HG03460 (cell line): ENCODE measurements around the gene GPX2.

Source experiments
- ATAC-seq: cut with Tn5 transposase; IDR thresholded peaks from one replicate; pipeline ENCODE4 v1.9.1; 2021; ENCODE audit not compliant: unreplicated experiment

GPX2 gene

DNA sequence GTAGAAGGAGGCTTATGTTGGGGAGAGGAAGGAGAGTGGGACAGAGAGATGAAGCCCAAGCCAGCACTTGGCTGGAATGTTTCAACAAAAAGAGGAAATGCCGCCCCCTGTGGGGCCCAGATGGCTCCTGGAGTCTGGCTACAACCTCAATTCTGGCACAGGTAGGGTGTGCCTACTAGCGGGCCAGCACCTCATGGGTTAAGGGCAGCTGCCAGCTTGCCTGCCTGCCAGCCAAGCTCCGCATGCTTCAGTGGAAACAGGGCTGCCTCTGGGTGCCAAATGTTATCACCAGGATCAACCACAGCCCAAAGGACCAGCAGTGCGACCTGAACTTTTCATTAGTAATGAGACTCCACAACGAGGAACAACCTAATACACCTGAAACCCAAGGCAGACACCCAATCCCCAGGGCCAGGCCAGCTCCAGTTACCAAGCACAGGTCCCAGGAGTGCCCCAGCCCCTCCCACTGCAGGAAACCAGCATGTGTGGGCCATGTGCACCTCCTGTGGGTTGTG lies 18.3 kb upstream of the GPX2 start:
- no peak for ATAC-seq

DNA sequence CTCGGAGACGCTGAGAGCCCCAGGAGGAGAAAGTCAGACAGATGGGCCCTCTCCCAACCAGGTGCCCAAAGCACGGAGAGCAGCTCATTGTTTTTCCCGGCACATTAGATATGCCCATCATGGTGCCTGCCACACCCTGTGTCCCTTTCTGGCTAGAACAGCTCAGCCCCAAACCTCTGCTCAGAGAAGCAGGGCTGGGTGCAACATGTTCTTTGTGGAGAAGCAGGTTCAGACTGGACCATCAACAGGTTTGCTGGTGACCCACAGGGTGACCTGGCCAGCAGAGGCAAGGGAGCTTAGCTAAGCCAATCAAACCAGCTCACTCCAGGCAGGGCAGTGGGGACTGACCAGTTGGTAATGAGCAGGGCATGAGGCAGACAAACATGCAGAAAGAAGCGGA lies 16.2 kb upstream of the GPX2 start:
- ATAC-seq, result no peak

DNA sequence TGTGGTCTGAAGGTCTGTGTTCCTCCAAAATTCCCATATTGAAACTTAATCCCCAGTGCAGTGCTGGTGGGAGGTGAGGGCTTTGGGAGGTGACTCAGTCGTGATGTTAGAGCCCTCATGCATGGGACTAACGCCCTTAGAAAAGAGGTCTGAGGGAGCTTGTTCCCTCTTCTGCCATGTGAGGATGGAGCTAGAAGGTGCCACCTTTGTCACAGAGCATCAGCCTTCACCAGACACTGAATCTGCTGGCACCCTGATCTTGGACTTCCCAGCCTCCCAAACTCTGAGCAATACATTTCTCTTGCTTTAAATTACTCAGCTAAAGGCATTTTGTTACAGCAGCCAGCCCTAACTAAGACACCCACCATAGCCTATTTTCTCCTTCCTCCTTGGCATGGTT lies 15.7 kb upstream of the GPX2 start:
- ATAC-seq, result no peak

DNA sequence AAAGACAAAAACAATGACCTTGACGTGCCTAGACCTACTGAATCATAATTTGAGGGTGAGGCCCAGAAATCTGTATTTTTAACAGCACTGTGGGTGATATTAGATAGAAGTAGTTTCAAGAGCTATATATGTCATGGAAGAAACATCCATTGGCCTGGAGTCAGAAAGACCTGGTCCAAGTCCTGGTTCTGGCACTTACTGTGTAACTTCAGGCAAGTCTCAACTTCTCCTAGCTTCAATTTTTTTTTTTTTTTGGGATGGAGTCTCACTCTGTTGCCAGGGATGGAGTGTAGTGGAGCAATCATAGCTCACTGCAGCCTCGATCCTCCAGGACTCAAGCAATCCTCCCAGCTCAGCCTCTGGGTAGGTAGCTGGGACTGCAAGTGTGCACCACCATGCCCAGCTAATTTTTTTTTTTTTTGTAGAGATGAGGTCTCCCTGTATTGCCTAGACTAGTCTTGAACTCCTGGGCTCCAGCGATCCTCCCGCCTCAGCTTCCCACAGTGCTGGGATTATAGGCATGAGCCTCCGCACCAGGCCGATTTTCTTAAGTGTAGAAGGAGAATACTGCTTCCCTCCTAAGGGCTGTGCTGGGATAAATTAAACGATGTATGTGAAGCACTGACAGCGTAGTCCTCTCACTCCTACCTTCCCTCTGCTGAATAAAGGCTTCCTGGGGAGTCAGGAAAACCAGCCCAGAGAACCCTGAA lies 14.3 kb upstream of the GPX2 start:
- no peak for ATAC-seq

DNA sequence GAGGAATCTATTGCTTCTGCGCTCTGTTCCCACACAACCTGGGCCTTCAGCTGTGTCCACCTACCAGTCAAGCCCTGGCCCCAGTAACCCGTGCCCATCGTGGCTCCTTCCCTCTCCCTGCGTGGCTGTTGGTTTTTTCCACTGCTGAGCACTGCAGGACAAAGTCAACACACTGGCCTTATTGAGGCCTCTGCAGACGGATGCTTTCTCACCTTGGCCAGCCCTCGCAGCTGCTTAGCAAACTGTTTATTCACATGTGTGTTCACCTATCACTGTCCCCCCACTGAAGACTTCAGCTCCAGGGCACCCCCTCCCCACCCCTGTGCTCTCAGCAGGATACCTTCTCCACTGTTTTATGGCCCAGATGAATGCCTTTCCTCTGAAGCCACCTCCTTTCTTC lies 12.8 kb upstream of the GPX2 start:
- ATAC-seq, result no peak

DNA sequence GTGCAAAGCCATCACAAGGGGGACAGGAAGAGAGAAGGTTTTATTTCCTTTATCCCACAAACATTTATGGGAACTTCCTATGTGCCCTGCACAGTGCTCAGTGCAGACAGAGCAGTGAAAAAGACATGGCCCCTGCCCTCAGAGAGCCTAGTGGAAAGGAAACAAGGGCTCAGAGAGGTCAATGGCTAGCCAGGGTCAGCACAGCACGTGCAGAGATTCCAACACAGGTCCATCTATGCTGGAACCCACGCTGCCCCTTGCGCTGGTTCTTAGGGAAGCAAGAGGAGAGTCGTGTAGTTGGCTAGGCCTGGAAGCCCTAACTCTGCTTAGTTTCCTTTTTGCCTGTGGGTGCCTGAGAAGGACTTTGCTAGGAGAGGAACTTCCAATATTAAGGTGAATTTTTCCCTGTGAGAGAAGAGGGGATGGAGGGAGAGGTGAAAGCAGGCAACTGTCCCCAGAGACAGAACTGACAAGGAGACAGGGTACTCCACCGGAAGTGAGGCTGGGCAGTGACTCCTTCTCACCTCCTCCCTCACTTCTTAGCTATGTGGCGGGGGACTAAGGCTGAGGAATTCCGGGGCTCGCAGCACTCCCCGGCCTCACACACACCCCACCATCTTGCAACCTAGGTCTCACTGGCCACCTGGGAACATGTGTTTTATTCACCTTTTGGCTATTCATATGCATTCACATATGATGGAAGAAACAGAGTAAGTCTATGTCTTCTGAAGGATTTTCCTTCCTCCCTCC lies 12.1 kb upstream of the GPX2 start:
- ATAC-seq, result no peak

DNA sequence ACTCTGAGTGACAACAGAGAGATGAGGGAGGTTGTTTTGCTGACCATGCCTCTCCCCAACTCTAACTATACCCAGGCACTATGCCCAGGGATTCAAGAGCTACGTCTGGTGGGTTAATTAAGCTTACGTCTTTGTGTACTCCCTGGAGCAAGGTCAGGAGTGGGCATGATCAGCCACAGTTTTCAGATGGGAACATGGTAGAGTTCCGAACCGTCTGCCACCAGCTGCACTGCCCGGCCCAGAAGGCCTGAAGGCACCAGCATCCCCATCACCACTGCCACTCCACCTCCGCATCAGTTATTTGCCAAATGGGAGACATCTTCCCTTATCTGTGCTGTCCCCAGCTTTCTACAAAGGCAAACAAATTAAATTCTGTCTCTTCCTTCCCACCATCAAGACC lies 11.1 kb upstream of the GPX2 start:
- ATAC-seq, result no peak

DNA sequence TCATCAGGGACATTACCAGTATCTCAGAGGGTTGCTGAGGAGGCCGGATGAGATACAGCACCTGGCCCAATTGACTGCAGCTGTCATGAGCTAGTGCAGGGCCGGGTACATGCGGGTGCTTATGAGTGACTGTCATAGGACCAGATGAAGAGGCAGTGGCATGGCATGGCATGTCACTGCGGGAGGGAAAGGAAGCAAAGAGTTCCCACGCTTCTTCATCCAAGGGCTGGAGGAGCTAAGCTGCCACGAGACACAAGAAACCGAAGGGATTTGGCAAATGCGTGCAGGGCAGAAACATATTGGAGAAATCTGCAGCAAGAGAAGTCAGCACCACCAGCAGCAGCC lies 10.7 kb upstream of the GPX2 start:
- no peak for ATAC-seq

DNA sequence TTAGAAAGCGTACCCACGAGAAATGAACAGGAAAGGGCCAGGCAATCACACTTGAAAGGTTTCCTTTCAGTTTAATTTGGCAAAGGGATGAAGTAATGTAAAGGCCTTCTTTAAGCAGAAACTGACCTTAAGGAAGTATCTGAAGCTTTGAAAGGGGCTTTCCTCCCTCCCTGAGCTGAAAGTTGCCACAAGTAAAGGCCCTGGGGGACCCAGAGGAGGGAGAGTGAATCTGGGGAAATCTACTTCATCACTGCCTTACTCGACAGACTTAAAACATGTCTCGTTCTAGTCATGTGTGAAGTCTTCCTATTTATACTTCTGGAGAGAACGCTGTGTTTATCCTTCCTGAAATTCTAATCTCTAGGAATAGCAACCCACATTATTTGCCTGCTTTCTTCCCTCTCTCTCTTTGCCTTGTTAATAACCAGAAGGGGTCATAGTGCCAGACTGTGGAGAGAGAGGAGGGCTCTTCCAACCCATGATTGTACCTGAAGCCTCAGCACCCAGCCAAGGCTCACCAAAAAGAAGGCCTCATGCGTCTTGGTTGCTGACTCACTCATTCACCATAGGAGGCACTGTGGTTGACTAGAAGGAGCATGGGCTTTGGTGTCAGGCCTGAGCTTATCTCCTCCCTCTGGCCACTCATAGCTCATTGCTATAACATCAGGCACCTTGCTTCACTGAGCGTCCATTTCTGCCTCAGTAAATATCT lies 10.2 kb upstream of the GPX2 start:
- no peak for ATAC-seq

DNA sequence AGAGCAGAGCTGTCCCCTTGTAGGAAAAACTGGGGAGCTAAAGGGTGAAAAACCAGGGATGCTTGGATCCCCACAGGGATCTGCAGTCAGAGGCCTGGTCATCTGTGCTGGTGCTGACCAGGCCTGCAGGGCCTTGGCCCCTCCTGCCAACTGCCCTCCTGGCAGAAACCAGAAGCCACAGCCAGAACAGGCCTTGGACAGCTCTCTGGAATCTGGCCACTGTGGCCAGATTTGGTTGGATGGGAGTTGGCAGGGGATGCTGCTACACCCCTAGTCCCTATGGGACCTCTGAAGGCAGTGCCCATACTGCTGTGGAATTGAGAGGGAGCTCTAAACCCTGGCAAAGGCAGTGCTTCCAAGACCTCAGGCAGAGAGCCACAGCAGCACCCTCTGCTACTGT lies 9.2 kb upstream of the GPX2 start:
- ATAC-seq, result no peak

DNA sequence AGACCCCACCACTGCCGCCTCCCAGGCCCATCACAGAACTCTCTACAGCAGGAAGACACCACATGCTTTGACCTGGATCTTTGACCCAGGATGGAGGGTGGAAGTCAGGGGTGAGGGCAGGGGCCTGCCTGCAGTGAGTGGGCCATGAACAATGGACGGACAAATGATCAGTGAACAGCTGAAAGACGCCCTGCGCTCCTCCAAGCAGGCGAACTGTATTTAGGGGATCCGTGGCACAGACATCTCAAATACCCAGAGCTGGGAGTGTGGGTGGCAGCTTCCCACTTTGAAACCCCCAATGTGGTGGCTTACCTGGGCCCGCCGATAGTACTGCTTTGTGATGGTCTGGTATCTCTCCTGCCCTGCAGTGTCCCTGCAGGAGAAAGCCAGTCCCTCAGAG lies 8.7 kb upstream of the GPX2 start:
- no peak for ATAC-seq

DNA sequence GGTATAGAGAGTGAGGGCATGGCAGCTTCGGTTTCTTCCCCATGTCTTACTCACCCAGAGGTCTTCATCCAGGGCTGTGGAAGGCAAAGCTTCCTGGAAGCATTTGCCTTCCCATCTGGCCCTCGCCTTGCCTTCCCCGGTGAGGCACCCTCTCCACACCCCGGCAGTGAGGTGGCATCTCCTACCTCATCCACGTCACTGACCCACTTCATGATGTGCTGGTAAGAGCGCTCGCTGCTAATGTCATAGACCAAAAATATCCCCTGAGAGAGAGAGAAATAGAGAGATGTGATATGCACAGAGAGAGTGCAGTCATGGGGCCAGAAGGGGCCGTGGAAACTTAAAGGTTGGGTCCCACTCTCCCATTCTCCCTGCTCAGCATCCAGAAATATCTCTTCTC lies 8.3 kb upstream of the GPX2 start:
- no peak for ATAC-seq

DNA sequence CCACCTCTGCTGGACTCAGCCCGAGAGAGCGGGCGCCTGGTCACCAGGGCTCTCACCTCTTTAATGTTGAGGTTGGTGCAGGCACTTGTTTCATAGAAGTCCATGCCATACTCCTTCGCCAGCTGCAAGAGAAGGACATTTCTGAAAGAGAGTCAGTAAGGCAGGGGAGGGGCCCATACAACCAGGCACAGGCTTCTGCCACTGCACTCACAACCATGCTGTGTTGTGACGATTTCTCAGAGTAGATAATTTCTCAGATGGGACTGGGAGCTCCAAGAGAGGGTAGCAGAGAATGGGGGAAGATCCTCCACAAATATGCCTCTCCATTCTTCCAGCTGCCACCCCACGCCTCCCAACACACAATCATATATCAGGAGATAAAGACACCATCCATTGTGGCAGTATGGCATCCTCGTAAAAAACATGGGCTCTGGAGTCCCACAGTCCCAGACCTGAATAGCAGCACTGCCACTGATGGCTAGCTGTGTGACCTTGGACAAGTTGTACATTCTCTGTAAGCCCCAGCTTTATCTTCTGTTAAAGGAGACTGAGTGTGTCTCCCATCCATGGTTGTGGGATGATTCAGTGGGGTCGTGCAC lies 6.2 kb upstream of the GPX2 start:
- ATAC-seq, result no peak

DNA sequence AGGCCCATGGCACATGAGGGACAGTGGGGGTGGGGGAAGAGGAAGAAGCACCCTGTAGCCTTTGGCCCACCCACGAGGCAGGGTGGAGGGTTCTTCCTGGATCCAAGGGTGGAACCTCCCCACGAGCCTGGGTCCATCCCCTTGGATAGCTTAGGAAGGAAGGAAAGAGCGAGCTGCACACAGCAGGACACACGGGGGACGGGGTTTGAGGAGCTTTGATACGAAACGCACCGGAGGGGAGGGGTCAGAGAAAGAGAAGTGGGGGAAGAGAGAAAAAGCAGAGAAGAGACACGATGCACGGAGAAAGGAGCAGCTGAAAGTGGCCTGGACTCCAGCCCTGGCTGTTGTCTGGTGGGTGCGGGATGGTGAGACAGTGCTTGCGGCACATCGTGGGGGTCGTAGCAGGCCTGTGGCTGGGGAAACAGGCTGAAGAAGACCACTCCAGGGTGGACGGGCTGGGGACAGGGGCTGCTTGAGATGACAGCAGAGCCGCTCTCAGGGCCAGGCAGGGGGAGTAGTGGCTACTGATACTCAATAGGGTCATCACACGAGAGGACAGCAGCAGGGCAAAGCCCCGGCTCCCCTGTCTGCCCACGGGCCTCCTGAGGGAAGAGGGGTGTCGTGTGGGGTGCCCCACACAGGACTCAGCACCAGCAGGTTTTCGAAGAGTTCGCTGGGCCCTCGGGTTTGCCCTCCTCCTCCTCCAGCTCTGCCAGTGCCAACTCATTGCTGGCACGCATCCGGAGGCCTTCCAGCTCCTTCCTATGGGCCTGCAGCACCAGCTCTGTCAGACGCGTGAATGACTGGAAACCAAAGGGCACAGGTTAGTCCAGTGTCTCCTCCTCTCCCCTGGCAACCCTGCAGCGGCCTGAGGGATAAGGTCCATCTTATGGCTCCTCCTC lies 5.4 kb upstream of the GPX2 start:
- ATAC-seq, result no peak

DNA sequence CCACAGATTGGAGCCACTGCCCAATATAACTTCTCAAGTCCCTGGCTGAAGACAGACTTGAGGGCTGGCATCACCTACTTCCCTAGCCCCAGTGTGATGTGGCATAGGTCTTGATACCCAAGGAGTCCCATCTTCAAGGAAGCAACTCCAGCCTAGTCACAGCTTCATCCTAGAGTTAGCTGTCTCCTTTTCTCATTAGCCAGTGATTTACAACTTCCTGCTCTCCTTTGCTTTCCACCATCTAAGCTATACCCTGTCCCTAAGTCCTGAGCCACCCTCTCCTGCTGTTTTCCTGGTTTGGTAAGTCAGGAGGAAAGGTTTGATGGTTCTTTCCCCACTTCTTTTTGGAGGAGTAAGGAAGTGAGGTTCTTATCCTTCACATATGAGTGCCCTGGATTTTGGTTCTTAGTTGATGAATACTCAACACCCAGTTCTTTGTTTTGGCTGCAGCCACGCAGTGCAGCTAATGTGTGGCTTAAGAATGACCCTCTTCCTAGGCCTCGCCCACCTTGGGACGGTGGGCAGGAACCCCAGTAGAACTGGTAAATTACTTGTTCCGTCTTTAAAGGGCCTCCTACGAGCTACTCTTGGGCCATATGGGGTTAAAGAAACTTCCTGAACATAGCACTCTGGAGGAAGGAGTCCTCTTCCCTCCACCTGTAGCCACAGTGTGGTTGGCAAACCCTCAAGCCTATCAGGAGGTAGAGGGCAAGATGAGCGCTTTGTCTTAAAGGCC lies 3.9 kb upstream of the GPX2 start:
- ATAC-seq, result no peak

DNA sequence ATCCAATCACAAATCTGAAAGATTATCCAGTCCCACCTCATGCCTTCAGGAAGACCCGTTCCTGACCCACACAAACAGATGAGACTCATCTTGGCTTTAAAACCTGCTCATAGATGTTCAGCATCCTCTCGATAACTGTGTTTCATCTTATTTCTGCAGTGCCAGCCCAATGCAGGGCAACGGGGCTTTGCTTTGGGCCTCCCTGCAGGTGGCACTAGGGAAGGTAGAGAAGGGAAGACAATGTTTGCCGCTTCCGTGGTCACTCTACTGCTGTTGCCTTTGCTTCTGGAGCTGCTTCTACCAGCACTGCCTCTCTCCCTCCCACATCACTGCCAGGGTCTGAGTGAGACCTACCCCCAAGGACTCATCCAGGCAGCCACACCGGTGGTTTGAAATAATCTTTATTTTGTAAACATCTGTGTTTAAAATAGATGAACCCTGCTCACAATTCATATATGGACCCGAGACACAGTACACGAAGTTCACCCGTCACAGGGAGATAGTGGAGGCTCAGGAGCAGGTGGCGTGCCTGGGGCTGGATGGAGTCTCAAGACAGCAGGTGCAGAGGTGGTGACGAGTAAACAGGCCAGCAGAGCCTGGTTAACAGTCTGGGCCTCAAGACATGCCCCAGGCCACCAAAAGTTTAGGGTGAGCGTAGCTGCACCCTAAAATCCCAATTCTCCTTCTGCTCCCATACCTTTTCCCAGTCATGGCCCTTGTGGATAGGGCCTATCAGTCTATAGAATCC lies 3.1 kb upstream of the GPX2 start:
- no peak for ATAC-seq

DNA sequence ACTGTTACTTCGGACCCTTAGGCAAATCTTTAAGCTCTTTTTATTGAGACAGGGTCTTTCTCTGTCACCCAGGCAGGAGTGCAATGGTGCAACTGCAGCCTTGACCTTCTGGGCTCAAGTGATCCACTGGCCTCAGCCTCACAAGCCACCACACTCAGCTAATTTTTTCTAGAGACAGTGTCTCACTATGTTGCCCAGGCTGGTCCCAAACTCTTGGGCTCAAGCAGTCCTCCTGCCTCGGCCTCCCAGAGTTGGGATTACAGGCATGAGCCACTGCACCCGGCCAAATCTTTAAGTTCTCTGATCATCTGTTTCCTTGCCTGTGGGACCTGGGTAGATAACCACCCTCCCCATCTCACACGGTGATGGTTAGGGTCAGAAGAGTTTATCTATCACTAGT lies 2.3 kb upstream of the GPX2 start:
- no peak for ATAC-seq

DNA sequence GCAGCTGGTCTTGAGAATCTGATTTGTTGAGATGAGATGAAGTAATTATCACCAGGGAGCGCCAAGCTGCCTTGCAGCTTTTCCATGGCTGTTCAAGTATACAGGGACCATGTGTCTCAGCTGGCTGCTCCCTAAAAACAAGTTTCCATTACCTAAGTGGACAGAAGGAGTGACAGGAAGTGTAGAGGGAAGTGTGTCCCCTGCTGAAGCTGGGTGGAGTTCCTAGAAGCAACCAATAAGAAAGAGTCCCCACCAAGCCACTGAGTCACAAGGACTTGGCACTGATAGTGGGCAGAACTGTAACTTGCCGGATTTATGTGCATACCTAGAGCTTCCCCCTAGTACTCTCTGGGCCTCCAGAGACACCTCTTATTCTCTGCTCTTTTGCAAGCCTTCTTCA lies 1.5 kb upstream of the GPX2 start:
- no peak for ATAC-seq

DNA sequence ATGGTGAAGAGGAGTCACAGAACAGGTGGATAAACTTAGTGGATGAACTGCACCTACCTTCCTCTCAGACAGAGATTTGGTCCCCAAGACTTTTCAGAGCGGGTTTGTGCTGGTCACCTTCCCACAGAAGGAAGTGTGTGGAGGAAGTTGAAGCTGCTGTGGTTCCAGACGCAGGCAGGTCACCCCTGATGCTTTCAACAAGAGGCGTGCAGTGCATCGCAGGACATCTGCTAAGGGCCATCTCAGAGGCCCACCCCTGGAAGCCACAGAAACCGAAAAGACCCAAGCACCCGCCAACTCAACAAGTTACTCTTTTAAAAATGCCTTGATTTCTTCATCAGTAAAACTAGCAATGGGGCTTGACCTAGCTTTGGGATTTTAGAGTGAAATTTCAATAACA lies 1.0 kb upstream of the GPX2 start:
- no peak for ATAC-seq
